Osteoblast (primary cell): ENCODE results near the gene VIPR2. TPM values are rescaled to one million over a fixed set of nuclear protein-coding genes. Genes with fewer than 3 reads are reported as not detected.

Source experiments
- DNase-seq: peaks from one replicate; pipeline ENCODE4 v3.0.0; 2011; ENCODE audit warnings: low spot score, mixed read lengths; ENCODE audit not compliant: insufficient read length; ENCODE audit errors: missing footprints
- H2AFZ ChIP-seq: 2 replicates; pipeline ENCODE4 v1.6.0; 2011; ENCODE audit warnings: mild to moderate bottlenecking, low read length
- H3K27ac ChIP-seq: 2 replicates; pipeline ENCODE4 v1.5.1; 2011; ENCODE audit warnings: mild to moderate bottlenecking, low read depth, low read length, moderate library complexity
- H3K27me3 ChIP-seq: 2 replicates; pipeline ENCODE4 v1.6.0; 2012; ENCODE audit warnings: mild to moderate bottlenecking, control low read depth, inconsistent platforms, low read length, moderate library complexity; ENCODE audit not compliant: insufficient read depth
- H3K36me3 ChIP-seq: 2 replicates; pipeline ENCODE4 v1.5.1; 2011; ENCODE audit warnings: mild to moderate bottlenecking, low read length, control low read depth, moderate library complexity; ENCODE audit not compliant: insufficient read depth
- H3K4me1 ChIP-seq: 2 replicates; pipeline ENCODE4 v1.5.1; 2011; ENCODE audit warnings: mild to moderate bottlenecking, low read length, control low read depth, moderate library complexity; ENCODE audit not compliant: insufficient read depth
- H3K4me2 ChIP-seq: 2 replicates; pipeline ENCODE4 v1.6.0; 2011; ENCODE audit warnings: mild to moderate bottlenecking, low read length; ENCODE audit not compliant: insufficient read depth
- H3K4me3 ChIP-seq: fragments of 200-600 bp; sonication (generic); 3 replicates; pipeline ENCODE4 v1.5.1; 2012; ENCODE audit warnings: mild to moderate bottlenecking, low read length, inconsistent platforms; ENCODE audit not compliant: insufficient read depth
- H3K79me2 ChIP-seq: 2 replicates; pipeline ENCODE4 v1.6.0; 2012; ENCODE audit warnings: mild to moderate bottlenecking, low read length, control low read depth, inconsistent platforms; ENCODE audit not compliant: insufficient read depth
- H3K9me3 ChIP-seq: 2 replicates; pipeline ENCODE4 v1.5.1; 2011; ENCODE audit warnings: low read depth, low read length, control low read depth
- H4K20me1 ChIP-seq: 2 replicates; pipeline ENCODE4 v1.6.0; 2012; ENCODE audit warnings: mild to moderate bottlenecking, low read length, control low read depth; ENCODE audit not compliant: insufficient read depth
- CTCF ChIP-seq: IDR thresholded peaks from 2 replicates; pipeline ENCODE4 v1.5.1; 2011; ENCODE audit warnings: mild to moderate bottlenecking, low read depth, low read length, moderate library complexity; ENCODE audit errors: extremely low read depth
- total RNA-seq: library from RNA; depleted of rRNA; stranded (reverse); fragments of >200 nt; gene quantifications from 2 replicates; pipeline ENCODE4 v1.2.3, GENCODE V29; 2012

VIPR2 gene
- total RNA-seq, 1 donor: not detected

GRCh38 chr7:159051916-159052315, 92.8 kb downstream of the VIPR2 start:
- Histone ChIP-seq H3K9me3 (no peaks in the 10 kb centered on the region), H3K27ac (no peak overlapping the region), H2AFZ (no peak overlapping the region), H3K79me2 (no peaks in the 10 kb centered on the region), H3K4me1 (no peaks in the 10 kb centered on the region), H3K4me2 (no peak overlapping the region), H3K4me3 (no peak overlapping the region), H3K36me3 (no peaks in the 10 kb centered on the region), H3K27me3 (no peaks in the 10 kb centered on the region), H4K20me1 (no peaks in the 10 kb centered on the region)
- DNase-seq: no peak
- no peak for TF ChIP-seq CTCF

- H3K4me1 ChIP-seq: no peaks in the 10 kb centered on the region
- no peaks in the 10 kb centered on the region for H3K79me2 ChIP-seq
- no peak overlapping the region for H3K4me2 ChIP-seq
- H2AFZ ChIP-seq: no peak overlapping the region
- H4K20me1 ChIP-seq: no peaks in the 10 kb centered on the region
- TF ChIP-seq CTCF: no peak
- H3K9me3 ChIP-seq: no peaks in the 10 kb centered on the region
- no peaks in the 10 kb centered on the region for H3K36me3 ChIP-seq
- DNase-seq: no peak
- no peaks in the 10 kb centered on the region for H3K27me3 ChIP-seq
- H3K4me3 ChIP-seq: no peak overlapping the region
- no peak overlapping the region for H3K27ac ChIP-seq
Measured at GRCh38 chr7:159050704-159051103, 94.0 kb downstream of the VIPR2 start.

- Histone ChIP-seq H3K4me2 (no peak overlapping the region), H3K79me2 (no peaks in the 10 kb centered on the region), H3K4me3 (no peak overlapping the region), H3K36me3 (no peaks in the 10 kb centered on the region), H2AFZ (no peak overlapping the region), H3K4me1 (no peaks in the 10 kb centered on the region), H3K9me3 (no peaks in the 10 kb centered on the region), H3K27ac (no peak overlapping the region), H4K20me1 (no peaks in the 10 kb centered on the region), H3K27me3 (no peaks in the 10 kb centered on the region)
- no peak for TF ChIP-seq CTCF
- no peak for DNase-seq
Measured at GRCh38 chr7:159049266-159050025, 95.2 kb downstream of the VIPR2 start.

GRCh38 chr7:159048656-159049055, 96.0 kb downstream of the VIPR2 start:
- H3K4me2 ChIP-seq: no peak overlapping the region
- H3K9me3 ChIP-seq: no peaks in the 10 kb centered on the region

More at GRCh38 chr7:159048656-159049055, 96.0 kb downstream of the VIPR2 start:
- Histone ChIP-seq H4K20me1 (no peaks in the 10 kb centered on the region), H3K4me1 (no peaks in the 10 kb centered on the region), H2AFZ (no peak overlapping the region), H3K27me3 (no peaks in the 10 kb centered on the region), H3K27ac (no peak overlapping the region), H3K4me3 (no peak overlapping the region), H3K79me2 (no peaks in the 10 kb centered on the region), H3K36me3 (no peaks in the 10 kb centered on the region)
- DNase-seq: no peak
- no peak for TF ChIP-seq CTCF
